ENCODE data around the gene WDR91.

The WDR91 gene

GRCh38 chr7:135211179-135211945 is at the start of gene WDR91:
TSS of gene WDR91 (minus strand) at chr7:135211526. CDS start at chr7:135211502, 24 bp downstream.
- peak; percentile 93 to 96 (median 96) for DNase-seq (ENCODE audit: low read depth in 2 of 3, low spot score in 1 of 3)

GRCh38 chr7:135260470-135260869 is 49.1 kb upstream of the WDR91 start:
- no peak for DNase-seq (ENCODE audit: low read depth in 2 of 3, low spot score in 1 of 3)

DNA sequence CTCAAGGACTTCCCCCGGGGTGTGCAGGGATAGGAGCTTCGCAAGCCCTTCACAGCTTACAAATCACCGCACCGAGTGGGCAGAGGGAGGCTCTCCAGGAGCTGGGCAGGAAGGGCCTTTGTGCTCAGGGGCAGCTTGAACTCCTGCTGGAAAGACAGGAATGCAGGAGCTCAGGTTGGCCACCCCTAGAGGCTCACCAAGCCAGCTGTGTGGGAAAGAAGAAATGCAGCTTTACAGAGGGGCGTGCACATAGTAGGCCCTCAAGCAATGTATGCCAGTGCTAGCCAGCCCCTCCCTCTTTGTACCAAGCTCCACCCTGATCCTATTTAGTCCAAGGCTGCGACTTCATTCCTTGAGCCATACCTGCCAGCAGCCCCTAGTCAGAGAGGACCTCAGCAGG is 48.4 kb upstream of the WDR91 start:
- DNase-seq (ENCODE audit: low read depth in 2 of 3, low spot score in 1 of 3) = no peak

GRCh38 chr7:135258585-135258984 is 47.3 kb upstream of the WDR91 start:
- no peak for DNase-seq (ENCODE audit: low read depth in 2 of 3, low spot score in 1 of 3)

- no peak for DNase-seq (ENCODE audit: low read depth in 2 of 3, low spot score in 1 of 3)
Measured at GRCh38 chr7:135257790-135258189, 46.5 kb upstream of the WDR91 start.

DNA sequence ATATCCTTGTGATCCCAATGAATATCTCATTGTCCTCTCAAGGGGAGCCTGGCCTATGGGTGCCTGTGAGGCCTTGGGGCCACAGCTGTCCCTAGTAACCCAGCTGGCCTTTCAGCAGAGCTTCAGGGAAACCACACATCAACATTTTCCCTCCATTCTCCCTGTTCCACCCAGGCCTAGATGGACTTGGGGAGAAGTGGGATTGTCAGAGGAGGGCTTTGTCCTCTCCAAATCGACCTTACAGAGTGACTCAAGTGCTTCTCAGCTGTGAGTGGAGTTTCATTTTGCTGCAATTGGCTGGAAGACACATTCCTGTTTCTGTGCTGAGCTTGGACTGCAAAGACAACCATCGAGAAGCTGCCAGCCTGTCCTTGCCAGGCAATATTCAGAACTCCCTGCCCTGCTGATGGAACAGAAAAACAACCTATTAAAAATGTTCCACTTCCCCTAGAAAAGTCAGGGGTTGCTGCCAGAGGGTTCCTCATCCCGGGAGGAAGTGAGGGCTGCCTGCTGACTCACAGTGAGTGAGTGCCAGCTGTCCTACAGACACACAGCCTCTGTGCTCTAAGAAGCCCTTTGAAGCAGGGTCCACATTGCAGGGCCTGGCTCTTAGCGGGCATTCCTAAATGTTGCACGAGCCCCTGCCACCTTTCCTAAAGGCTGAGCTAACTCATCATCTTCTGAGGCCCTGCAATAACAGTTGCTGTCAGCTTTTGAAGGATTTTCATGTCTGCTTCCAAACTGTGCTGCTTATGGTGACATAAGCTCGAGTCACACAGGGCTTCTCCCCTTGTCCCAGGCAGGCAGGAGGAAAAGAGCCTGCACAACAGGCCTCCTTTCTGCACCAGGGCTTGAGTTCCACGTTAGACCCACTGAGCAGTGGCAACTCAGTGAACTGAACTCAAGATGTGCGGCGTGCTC is 42.8 kb upstream of the WDR91 start:
- no peak for DNase-seq (ENCODE audit: low read depth in 2 of 3, low spot score in 1 of 3)

DNA sequence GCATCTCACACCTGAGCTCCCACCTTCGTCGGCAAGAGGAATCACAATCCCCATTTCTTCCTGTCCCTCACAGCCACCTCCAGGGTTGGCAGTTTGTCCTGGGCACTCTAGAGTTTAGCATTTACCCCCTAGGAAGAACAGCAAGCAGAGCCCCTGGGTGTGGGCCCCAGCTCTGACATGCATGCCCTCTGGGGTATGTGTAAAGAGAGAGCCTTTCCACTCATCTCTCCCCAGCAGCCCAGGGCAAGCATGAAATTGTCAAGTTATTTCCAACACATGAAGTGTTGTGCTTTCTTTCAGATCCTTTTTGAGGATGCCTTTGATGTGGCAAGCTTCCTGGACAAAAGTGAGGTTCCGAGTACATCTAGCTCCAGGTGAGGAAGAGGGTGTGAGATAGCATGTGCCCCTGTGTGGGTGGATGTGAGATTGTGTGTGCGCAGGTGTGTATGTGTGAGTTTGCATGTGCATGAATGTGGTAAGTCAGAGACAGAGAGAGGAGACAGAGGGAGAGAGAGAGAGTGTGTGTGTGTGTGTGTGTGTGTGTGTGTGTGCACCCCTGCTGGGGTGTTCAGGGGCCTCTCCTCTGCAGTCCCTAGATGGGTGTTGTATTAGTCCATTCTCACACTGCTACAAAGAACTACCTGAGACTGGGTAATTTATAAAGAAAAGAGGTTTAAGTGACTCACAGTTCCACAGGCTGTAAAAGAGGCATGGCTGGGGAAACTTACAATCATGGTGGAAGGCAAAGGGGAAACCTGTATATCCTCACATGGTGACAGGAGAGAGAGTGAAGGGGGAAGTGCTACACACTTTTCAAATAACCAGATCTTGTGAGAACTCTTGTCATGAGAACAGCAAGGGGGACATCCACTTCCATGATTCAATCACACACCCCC is 40.4 kb upstream of the WDR91 start:
- no peak for DNase-seq (ENCODE audit: low read depth in 2 of 3, low spot score in 1 of 3)

GRCh38 chr7:135248546-135248945 is 37.2 kb upstream of the WDR91 start:
- DNase-seq (ENCODE audit: low read depth in 2 of 3, low spot score in 1 of 3) = no peak

GRCh38 chr7:135247746-135248471 is 36.6 kb upstream of the WDR91 start:
- DNase-seq (ENCODE audit: low read depth in 2 of 3, low spot score in 1 of 3) = no peak

DNA sequence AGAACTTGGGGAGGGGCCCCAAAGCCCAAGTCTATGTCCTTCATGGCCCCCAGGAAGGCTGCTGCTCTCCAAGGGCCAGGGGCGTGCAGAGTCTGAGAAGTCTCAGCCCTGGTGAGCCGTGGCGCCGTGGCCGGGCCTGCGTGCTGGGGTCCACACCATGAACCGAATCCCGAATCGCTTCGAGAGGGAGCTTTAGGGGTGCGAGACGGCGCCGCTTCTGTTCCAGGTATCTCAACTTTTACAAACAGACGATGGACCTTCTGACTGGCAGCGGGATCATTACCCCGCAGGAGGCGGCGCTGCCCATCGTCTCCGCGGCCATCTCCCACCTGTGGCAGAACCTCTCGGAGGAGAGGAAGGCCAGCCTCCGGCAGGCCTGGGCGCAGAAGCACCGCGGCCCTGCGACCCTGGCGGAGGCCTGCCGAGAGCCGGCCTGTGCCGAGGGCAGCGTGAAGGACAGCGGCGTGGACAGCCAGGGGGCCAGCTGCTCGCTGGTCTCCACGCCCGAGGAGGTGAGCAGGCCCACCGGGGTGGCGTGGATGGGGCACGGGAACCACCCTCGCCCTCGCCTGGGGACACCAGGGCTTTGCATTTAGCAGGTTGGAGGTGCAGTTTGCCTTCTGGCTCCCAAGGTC is 35.0 kb upstream of the WDR91 start:
- no peak for DNase-seq (ENCODE audit: low read depth in 2 of 3, low spot score in 1 of 3)

GRCh38 chr7:135245226-135246190 is 34.2 kb upstream of the WDR91 start:
- DNase-seq (ENCODE audit: low read depth in 2 of 3, low spot score in 1 of 3) = no peak

GRCh38 chr7:135242096-135242684 is 30.9 kb upstream of the WDR91 start:
- DNase-seq (ENCODE audit: low read depth in 2 of 3, low spot score in 1 of 3) = no peak

DNA sequence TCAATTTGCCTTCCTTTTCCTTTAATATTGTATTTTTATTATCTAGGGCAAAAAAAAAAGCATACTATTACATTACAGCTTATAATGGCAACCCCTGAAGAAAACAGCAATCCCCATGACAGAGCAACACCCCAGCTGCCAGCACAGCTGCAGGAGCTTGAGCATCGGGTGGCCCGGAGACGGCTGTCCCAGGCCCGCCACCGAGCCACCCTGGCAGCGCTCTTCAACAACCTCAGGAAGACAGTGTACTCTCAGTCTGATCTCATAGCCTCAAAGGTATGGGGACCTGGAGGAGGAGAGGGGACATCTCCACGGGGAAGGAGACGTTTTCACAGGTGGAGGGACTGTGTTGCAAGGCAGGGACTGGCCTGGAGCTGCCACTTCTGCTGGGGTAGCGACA is 29.1 kb upstream of the WDR91 start:
- DNase-seq (ENCODE audit: low read depth in 2 of 3, low spot score in 1 of 3) = no peak

DNA sequence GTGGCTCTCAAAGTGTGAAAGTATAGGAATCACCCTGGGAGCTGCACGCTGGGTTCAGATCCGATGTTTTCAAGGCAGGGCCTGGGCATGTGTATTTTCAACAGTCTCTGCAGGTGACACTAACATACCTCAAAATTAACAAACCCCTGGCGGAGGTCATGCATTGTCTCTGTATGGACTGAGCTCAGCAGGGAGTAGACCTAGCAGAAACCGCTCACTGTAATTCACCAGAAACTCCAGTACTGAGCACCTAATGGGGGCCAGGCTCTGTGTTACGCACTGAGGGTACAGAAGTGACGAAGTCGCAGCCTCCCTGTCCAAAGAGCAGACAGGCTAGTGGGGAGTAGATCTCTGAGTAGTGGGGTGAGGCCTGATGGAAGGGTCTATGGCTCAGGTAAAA is 27.9 kb upstream of the WDR91 start:
- no peak for DNase-seq (ENCODE audit: low read depth in 2 of 3, low spot score in 1 of 3)

- no peak for DNase-seq (ENCODE audit: low read depth in 2 of 3, low spot score in 1 of 3)
Measured at GRCh38 chr7:135238112-135238744, 26.9 kb upstream of the WDR91 start.

DNA sequence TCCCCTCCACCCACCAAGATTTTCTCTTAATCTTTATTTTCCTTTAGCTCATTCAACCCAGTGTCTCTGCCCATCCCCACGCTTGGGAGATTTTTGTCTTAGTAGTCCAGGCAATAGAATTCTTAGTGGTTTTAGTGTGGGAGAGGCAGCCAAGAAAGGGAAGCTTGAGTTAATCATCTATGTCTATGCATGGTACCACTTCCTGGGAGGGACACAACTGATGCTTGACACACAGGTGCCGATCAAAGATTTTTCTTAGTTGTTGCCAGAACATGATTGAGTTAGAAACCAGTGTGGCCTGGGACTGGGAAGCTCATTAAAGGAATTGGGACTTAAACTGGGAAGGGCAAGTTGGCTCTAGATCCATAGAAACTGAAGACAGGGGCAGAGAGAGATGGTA is 25.4 kb upstream of the WDR91 start:
- no peak for DNase-seq (ENCODE audit: low read depth in 2 of 3, low spot score in 1 of 3)

DNA sequence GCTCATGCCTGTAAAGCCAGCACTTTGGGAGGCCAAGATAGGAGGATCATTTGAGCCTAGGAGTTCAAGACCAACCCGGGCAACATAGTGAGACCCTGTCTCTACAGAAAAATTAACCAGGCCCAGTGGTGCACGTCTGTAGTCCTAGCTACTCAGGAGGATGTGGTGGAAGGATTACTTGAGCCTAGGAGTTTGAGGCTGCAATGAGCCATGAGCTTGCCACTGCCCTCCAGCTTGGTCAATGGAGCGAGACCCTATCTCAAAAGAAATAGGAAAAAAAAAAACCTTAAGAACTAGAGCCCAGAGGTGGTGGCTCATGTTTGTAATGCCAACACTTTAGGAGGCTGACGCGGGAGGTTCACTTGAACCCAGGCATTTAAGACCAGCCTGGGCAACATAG is 24.5 kb upstream of the WDR91 start:
- no peak for DNase-seq (ENCODE audit: low read depth in 2 of 3, low spot score in 1 of 3)

- no peak for DNase-seq (ENCODE audit: low read depth in 2 of 3, low spot score in 1 of 3)
Measured at GRCh38 chr7:135234727-135235126, 23.4 kb upstream of the WDR91 start.

Measured in stimulated activated CD4-positive, alpha-beta T cell treated with anti-CD3 and anti-CD28 coated beads, Interleukin-12 subunit alpha, Interleukin-12 subunit beta, amount 100 ng/mL, for 48 hours (primary cell).